Neural cell (in vitro differentiated cells): ENCODE measurements around the gene ACTL10.

ENCODE experiments used
- CTCF ChIP-seq: fragments of 450-650 bp; IDR thresholded peaks from 2 replicates; pipeline ENCODE4 v1.5.1; 2014; ENCODE audit warnings: antibody characterized with exemption, mild to moderate bottlenecking, moderate library complexity; ENCODE audit not compliant: poor library complexity, severe bottlenecking
- EP300 ChIP-seq: fragments of 450-650 bp; conservative IDR thresholded peaks from 2 replicates; pipeline ENCODE4 v1.6.1; 2014; ENCODE audit warnings: antibody characterized with exemption, mild to moderate bottlenecking, moderate library complexity; ENCODE audit not compliant: poor library complexity, severe bottlenecking
- POLR2AphosphoS5 ChIP-seq: IDR thresholded peaks from 2 replicates; pipeline ENCODE4 v1.6.1; 2012
- RAD21 ChIP-seq: fragments of 450-650 bp; conservative IDR thresholded peaks from 2 replicates; pipeline ENCODE4 v1.6.1; 2014; ENCODE audit warnings: antibody characterized with exemption, mild to moderate bottlenecking, moderate library complexity

DNA sequence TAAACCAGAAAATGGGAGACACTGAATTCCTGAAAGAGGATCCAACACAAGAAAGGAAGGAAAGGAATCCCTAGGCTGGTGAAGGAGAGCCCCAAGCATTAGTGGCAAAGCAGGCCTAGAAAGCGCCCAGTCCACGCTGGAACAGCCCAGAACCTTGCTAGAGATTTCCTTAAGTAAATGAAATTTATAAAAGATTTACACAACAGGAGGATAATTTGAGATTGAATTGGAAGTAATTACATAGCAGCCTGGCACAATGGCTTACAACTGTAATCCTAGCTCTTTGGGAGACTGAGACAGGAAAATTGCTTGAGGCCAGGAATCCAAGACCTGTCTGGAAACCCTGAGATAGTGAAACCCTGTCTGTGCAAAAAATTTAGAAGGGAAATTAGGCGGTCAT, 31.4 kb upstream of the ACTL10 start:
- TF ChIP-seq EP300 = no peak
- no peak for TF ChIP-seq CTCF
- TF ChIP-seq RAD21 = no peak
- TF ChIP-seq POLR2AphosphoS5 = no peak
